Ishikawa (cell line): ENCODE measurements around the gene CSNK1G1.

Experiments used
- EP300 ChIP-seq: IDR thresholded peaks from 2 replicates; pipeline ENCODE4 v1.6.1; 2012; ENCODE audit warnings: borderline replicate concordance
- RAD21 ChIP-seq: IDR thresholded peaks from 2 replicates; pipeline ENCODE4 v1.6.1; 2012; ENCODE audit warnings: low read depth
- TAF1 ChIP-seq: IDR thresholded peaks from 2 replicates; pipeline ENCODE4 v1.6.1; 2012; ENCODE audit warnings: low read depth, mild to moderate bottlenecking

GRCh38 chr15:64247906-64248541, 107.9 kb downstream of the CSNK1G1 start:
- no peak for TF ChIP-seq TAF1
- no peak for TF ChIP-seq RAD21
- no peak for TF ChIP-seq EP300
